Cardiac muscle cell (in vitro differentiated cells and primary cell): Measurements from ENCODE around the gene IQGAP2. TPM values are rescaled to one million over a fixed set of nuclear protein-coding genes. Genes with fewer than 3 reads are reported as not detected.

Experiments used
- DNase-seq, 2 donors: peaks; one replicate each; pipeline versions ENCODE4 v3.0.0 to v3.0.0-alpha.2; 2010 to 2017; ENCODE audit warnings: low read depth in 1 of 2, low spot score in 1 of 2
- H3K27ac ChIP-seq: fragments of 200-600 bp; sonication (generic); 2 replicates; pipeline ENCODE4 v1.5.1; 2016
- H3K27me3 ChIP-seq: fragments of 200-600 bp; sonication (generic); 2 replicates; pipeline ENCODE4 v1.6.0; 2016; ENCODE audit warnings: control low read depth
- H3K36me3 ChIP-seq: fragments of 200-600 bp; sonication (generic); 2 replicates; pipeline ENCODE4 v1.5.1; 2016; ENCODE audit warnings: control low read depth
- H3K4me1 ChIP-seq: fragments of 200-600 bp; sonication (generic); 2 replicates; pipeline ENCODE4 v1.8.1; 2017; ENCODE audit warnings: low read depth, mild to moderate bottlenecking, mixed run types
- H3K4me3 ChIP-seq: fragments of 200-600 bp; sonication (generic); 2 replicates; pipeline ENCODE4 v1.5.1; 2016; ENCODE audit warnings: mild to moderate bottlenecking
- H3K9me3 ChIP-seq: fragments of 200-600 bp; sonication (generic); 2 replicates; pipeline ENCODE4 v1.5.1; 2017; ENCODE audit warnings: low read depth, mild to moderate bottlenecking, control low read depth
- polyA plus RNA-seq: library from polyadenylated mRNA; unstranded; fragments of >200 nt; fragmentation: Nextera tagmentation; extraction: Ambion mirVana; gene quantifications from 2 replicates; pipeline ENCODE4 v1.2.1, GENCODE V29; 2016
- total RNA-seq: library from RNA; depleted of rRNA; stranded (reverse); fragments of >200 nt; gene quantifications from 2 replicates; pipeline ENCODE4 v1.2.3, GENCODE V29; 2016
- TF ChIP-seq, protein P1 (sequence below): IDR thresholded peaks from 2 replicates; pipeline ENCODE4 v1.5.1; 2012; ENCODE audit warnings: low read depth, mild to moderate bottlenecking, low read length

Gene IQGAP2
- total and polyA plus RNA-seq, 2 experiments from 2014 or later = 4.1 to 10.8 TPM

DNA sequence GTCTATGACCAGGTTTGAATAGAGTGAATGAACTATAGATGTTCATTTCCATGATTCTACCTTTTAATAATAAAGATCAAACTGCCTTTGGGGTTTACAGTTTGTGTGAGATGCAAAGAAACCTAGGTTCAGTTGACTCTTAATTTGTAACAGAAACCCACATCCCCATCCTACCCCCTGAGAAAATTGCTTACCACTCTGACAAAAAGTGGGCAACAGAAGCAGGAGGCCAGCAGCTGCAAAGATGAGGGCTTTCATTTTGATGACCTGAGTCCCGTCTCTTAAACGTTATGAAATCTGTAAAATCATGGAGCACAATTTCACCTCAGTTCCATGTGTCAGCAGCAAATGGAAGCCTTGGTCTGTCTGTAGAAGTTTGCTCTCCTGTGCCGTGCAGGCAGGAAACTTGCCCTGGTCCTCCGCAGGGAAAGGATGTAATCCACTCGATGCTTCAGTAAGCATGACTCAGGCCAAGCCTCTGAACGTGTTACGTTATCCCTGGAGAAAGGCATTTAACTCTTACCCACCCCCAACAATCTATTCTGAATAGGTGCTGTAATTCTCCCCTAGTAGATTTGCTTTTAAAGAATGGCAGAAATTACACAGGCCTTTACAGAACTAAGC lies 220.0 kb downstream of the IQGAP2 start, which contains the start of gene F2RL2:
TSS of gene F2RL2 (minus strand) at position 431 of the 624 bp plus-strand sequence. CDS start at position 258, 173 bp downstream.
- Histone ChIP-seq H3K4me3 (no peak within 1 kb of the TSS), H3K9me3 (no peaks in the 10 kb centered on the region), H3K27ac (no peak within 1 kb of the TSS), H3K27me3 (no peaks in the 10 kb centered on the region), H3K36me3 (no peaks in the 10 kb centered on the region), H3K4me1 (no peaks in the 10 kb centered on the region)
- TF ChIP-seq, protein P1, sequence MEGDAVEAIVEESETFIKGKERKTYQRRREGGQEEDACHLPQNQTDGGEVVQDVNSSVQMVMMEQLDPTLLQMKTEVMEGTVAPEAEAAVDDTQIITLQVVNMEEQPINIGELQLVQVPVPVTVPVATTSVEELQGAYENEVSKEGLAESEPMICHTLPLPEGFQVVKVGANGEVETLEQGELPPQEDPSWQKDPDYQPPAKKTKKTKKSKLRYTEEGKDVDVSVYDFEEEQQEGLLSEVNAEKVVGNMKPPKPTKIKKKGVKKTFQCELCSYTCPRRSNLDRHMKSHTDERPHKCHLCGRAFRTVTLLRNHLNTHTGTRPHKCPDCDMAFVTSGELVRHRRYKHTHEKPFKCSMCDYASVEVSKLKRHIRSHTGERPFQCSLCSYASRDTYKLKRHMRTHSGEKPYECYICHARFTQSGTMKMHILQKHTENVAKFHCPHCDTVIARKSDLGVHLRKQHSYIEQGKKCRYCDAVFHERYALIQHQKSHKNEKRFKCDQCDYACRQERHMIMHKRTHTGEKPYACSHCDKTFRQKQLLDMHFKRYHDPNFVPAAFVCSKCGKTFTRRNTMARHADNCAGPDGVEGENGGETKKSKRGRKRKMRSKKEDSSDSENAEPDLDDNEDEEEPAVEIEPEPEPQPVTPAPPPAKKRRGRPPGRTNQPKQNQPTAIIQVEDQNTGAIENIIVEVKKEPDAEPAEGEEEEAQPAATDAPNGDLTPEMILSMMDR = no peak
- peak; percentile 25 to 80 for DNase-seq

DNA sequence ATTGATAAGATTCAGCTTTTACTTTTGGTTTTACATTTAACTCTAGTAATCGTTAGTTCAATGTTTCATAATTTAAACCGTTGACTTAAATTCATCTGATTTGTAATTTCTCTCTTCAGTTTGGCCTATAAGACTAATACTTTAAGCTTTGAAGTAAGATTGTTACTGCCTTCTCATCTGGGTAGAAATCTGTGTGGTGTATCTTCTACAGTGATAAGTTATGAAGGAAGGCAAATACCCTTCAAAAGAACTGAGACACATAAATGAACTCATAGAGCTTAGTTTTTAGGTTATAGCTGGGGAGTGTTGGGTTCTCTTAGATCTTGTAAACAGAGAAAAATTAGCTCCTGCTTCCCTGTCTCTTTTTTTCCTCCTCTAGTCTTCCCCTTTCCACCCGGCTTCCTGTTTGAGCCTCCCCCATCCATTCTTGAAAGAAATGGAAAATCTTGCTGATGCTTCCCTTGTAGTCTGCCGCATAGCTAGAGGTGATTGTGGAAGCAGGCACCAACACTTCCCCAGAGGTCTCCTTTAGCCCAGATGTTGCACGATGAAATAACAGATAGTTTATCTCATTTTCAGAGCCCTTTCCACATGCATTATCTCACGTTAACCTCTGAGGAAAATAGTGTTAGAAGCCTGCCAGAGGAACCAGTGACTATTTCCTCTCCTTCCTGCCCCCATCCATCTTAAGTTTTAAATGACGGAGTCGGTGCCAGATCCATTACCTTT lies 222.2 kb downstream of the IQGAP2 start:
- no peaks in the 10 kb centered on the region for H3K9me3 ChIP-seq
- no peak overlapping the region for H3K4me3 ChIP-seq
- no peak for DNase-seq
- H3K27ac ChIP-seq = no peak overlapping the region
- no peaks in the 10 kb centered on the region for H3K27me3 ChIP-seq
- H3K36me3 ChIP-seq = no peaks in the 10 kb centered on the region
- H3K4me1 ChIP-seq = no peaks in the 10 kb centered on the region
- TF ChIP-seq, protein P1 = no peak

DNA sequence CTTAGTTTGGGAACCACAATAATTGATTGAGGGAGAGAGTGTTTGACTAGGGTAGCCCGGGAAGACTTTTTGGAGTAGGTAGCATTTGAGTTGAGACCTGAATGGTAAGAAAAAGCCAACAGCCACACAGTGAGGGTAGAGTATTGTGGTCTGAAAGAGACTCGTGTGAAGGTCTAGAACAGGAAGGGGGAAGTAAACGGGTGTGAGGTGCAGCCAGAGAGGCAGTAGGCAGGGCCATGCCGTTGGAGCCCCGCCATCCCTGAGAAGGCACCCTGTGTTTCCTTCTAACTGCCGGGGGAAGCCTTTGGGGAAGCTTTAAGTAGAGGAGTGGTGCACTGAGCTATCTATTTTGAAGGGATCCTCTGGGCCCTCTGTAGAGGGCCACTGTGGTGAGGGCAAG lies 223.7 kb downstream of the IQGAP2 start:
- DNase-seq = no peak
- Histone ChIP-seq H3K4me1 (no peaks in the 10 kb centered on the region), H3K27ac (no peak overlapping the region), H3K4me3 (no peak overlapping the region), H3K27me3 (no peaks in the 10 kb centered on the region), H3K9me3 (no peaks in the 10 kb centered on the region), H3K36me3 (no peaks in the 10 kb centered on the region)
- TF ChIP-seq, protein P1 = no peak

DNA sequence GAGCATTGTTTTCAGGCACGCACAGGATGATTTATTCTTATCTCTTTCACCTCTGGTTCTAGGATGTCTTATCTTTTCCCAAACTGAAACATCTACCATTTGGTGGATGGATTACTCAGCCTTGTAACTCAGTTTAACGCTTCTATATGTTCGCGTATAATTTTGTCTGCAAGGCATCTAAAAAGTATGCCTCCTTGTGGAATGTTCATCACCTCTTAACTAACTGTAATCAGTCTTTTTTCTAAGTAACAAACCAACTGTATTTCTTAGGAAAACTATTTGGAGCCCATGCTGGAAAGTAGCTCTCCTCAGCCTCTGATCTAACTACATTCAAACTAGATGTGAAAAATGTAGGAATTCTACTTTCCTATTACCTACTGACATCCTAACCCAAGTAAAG lies 231.6 kb downstream of the IQGAP2 start:
- H3K9me3 ChIP-seq = no peaks in the 10 kb centered on the region
- no peaks in the 10 kb centered on the region for H3K4me1 ChIP-seq
- H3K4me3 ChIP-seq = no peak overlapping the region
- TF ChIP-seq, protein P1 = no peak
- no peak overlapping the region for H3K27ac ChIP-seq
- no peaks in the 10 kb centered on the region for H3K27me3 ChIP-seq
- no peak for DNase-seq
- no peaks in the 10 kb centered on the region for H3K36me3 ChIP-seq

DNA sequence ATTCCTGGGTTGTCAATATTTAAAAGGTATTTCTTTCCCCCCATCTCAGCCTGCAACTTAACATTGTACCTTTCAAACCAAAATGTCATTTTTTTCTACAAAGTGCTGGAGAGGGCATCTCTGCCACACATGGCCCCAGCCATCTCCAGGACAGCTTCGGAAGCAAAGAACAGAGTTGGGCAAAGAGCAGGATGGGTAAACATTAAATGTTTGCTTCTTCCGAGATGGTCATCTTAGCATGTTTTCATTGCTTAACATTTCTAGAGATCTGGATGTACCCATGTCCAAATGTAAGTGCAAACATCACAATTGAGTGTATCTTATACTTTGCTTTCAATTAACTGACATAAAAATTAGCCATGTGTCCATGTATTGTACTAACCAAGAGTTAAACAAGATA lies 234.4 kb downstream of the IQGAP2 start:
- no peaks in the 10 kb centered on the region for H3K36me3 ChIP-seq
- H3K4me1 ChIP-seq = no peaks in the 10 kb centered on the region

More for the DNA sequence above, 234.4 kb downstream of the IQGAP2 start:
- no peak for DNase-seq
- TF ChIP-seq, protein P1 = no peak
- Histone ChIP-seq H3K27me3 (no peaks in the 10 kb centered on the region), H3K4me3 (no peak overlapping the region), H3K9me3 (no peaks in the 10 kb centered on the region), H3K27ac (no peak overlapping the region)
